H1 (cell line): Measurements from ENCODE around the gene ANP32A.

ENCODE experiments used
- CEBPB ChIP-seq: IDR thresholded peaks from 2 replicates; pipeline ENCODE4 v1.6.1; 2012; ENCODE audit warnings: low read depth, low read length
- CREB1 ChIP-seq: IDR thresholded peaks from 2 replicates; pipeline ENCODE4 v1.6.1; 2012; ENCODE audit warnings: inconsistent platforms

- TF ChIP-seq CEBPB = no peak
- no peak for TF ChIP-seq CREB1
Observed at GRCh38 chr15:68790910-68791309, 29.8 kb downstream of the ANP32A start.
